Body of pancreas (tissue), 4 donors: ENCODE measurements around the gene CCND1.

ENCODE experiments used
- CTCF ChIP-seq, 7 experiments: fragments of 450-650 bp in 4 of 7; fragments of 200-600 bp in 3 of 7; sonication (generic) in 3 of 7; IDR thresholded peaks; one replicate each; pipeline ENCODE4 v1.5.1; 2016 to 2019; ENCODE audit warnings: antibody characterized with exemption in 7 of 7
- POLR2A ChIP-seq, 3 donors: fragments of 450-650 bp; IDR thresholded peaks; one replicate each; pipeline ENCODE4 v1.6.1; 2016; ENCODE audit warnings: antibody characterized with exemption in 3 of 3, mild to moderate bottlenecking in 2 of 3

- no peak for TF ChIP-seq CTCF (IDR thresholded peaks at IDR 0.05)
- no peak for TF ChIP-seq POLR2A (IDR thresholded peaks at IDR 0.05)
Measured at GRCh38 chr11:69669486-69669885, 28.5 kb downstream of the CCND1 start.
